OCI-LY1 (cell line): ENCODE results near the gene CLEC1B.

Source experiments
- H2AFZ ChIP-seq: fragments of 200-600 bp; sonication (generic), shearing (Covaris generic); 2 replicates; pipeline ENCODE4 v1.6.0; 2014; ENCODE audit warnings: antibody characterized with exemption, mild to moderate bottlenecking, low read length
- H3F3A ChIP-seq: fragments of 200-600 bp; sonication (generic), shearing (Covaris generic); 2 replicates; pipeline ENCODE4 v1.6.0; 2014; ENCODE audit warnings: mild to moderate bottlenecking, antibody characterized with exemption, low read length, moderate library complexity; ENCODE audit not compliant: insufficient read depth
- H3K27ac ChIP-seq: fragments of 200-600 bp; sonication (generic); 2 replicates; pipeline ENCODE4 v1.5.1; 2014; ENCODE audit warnings: low read length, mixed run types, mild to moderate bottlenecking, low read depth; ENCODE audit not compliant: poor library complexity, severe bottlenecking
- H3K27me3 ChIP-seq: fragments of 200-600 bp; sonication (generic); 2 replicates; pipeline ENCODE4 v1.6.0; 2014; ENCODE audit warnings: antibody characterized with exemption, mild to moderate bottlenecking, low read length, moderate library complexity; ENCODE audit not compliant: insufficient read depth
- H3K36me3 ChIP-seq: fragments of 200-600 bp; sonication (generic); 2 replicates; pipeline ENCODE4 v1.6.1; 2014; ENCODE audit warnings: mild to moderate bottlenecking, antibody characterized with exemption, low read length, moderate library complexity, mixed read lengths; ENCODE audit not compliant: insufficient read depth
- H3K4me1 ChIP-seq: fragments of 200-600 bp; sonication (generic); 2 replicates; pipeline ENCODE4 v1.5.1; 2014; ENCODE audit warnings: mild to moderate bottlenecking, low read length, moderate library complexity; ENCODE audit not compliant: insufficient read depth, severe bottlenecking
- H3K4me2 ChIP-seq: fragments of 200-600 bp; sonication (generic), shearing (Covaris generic); 2 replicates; pipeline ENCODE4 v1.6.1; 2014; ENCODE audit warnings: low read length
- H3K4me3 ChIP-seq: fragments of 200-600 bp; sonication (generic); 2 replicates; pipeline ENCODE4 v1.5.1; 2014; ENCODE audit warnings: low read length, low read depth, mild to moderate bottlenecking, mixed read lengths; ENCODE audit not compliant: poor library complexity, severe bottlenecking
- H3K79me2 ChIP-seq: fragments of 200-600 bp; shearing (Covaris generic); 2 replicates; pipeline ENCODE4 v1.6.1; 2016; ENCODE audit warnings: mixed run types, low read length, mixed read lengths; ENCODE audit not compliant: insufficient read depth
- H3K9ac ChIP-seq: fragments of 200-600 bp; sonication (generic), shearing (Covaris generic); 2 replicates; pipeline ENCODE4 v1.6.1; 2014; ENCODE audit warnings: mild to moderate bottlenecking, low read length, mixed read lengths
- H3K9me2 ChIP-seq: fragments of 200-600 bp; sonication (generic), shearing (Covaris generic); 2 replicates; pipeline ENCODE4 v1.6.1; 2014; ENCODE audit warnings: low read depth, mild to moderate bottlenecking, low read length, mixed read lengths
- H3K9me3 ChIP-seq: fragments of 200-600 bp; shearing (Covaris generic); 2 replicates; pipeline ENCODE4 v1.6.1; 2014; ENCODE audit warnings: low read length, mixed read lengths
- H4K20me1 ChIP-seq: fragments of 200-600 bp; sonication (generic), shearing (Covaris generic); 2 replicates; pipeline ENCODE4 v1.6.0; 2016; ENCODE audit warnings: mild to moderate bottlenecking, low read length; ENCODE audit not compliant: insufficient read depth
- CTCF ChIP-seq: fragments of 200-600 bp; sonication (generic), shearing (Covaris generic); IDR thresholded peaks from 2 replicates; pipeline ENCODE4 v1.5.1; 2017; ENCODE audit warnings: mild to moderate bottlenecking, antibody characterized with exemption, low read length, moderate library complexity, mixed read lengths
- EZH2 ChIP-seq: fragments of 200-600 bp; sonication (generic), shearing (Covaris generic); IDR thresholded peaks from 2 replicates; pipeline ENCODE4 v1.8.0; 2017; ENCODE audit warnings: borderline replicate concordance, mixed run types, mild to moderate bottlenecking, antibody characterized with exemption, low read length, moderate library complexity, mixed read lengths

CLEC1B gene

GRCh38 chr12:10001171-10001776, 2.4 kb upstream of the CLEC1B start:
- no peaks in the 10 kb centered on the region for H3K4me1 ChIP-seq
- H3K27ac ChIP-seq, result no peak overlapping the region
- H3K4me2 ChIP-seq, result no peak overlapping the region
- no peaks in the 10 kb centered on the region for H3K27me3 ChIP-seq
- H3K9ac ChIP-seq, result no peak overlapping the region
- H3K9me2 ChIP-seq, result no peaks in the 10 kb centered on the region
- H3K79me2 ChIP-seq, result no peaks in the 10 kb centered on the region
- H2AFZ ChIP-seq, result no peak overlapping the region
- no peak overlapping the region for H3K4me3 ChIP-seq
- H3K9me3 ChIP-seq, result no peaks in the 10 kb centered on the region
- TF ChIP-seq CTCF, result no peak
- TF ChIP-seq EZH2, result no peak
- H3F3A ChIP-seq, result no peaks in the 10 kb centered on the region
- no peaks in the 10 kb centered on the region for H4K20me1 ChIP-seq
- H3K36me3 ChIP-seq, result no peaks in the 10 kb centered on the region

GRCh38 chr12:9992296-9992695, 6.6 kb downstream of the CLEC1B start:
- no peaks in the 10 kb centered on the region for H4K20me1 ChIP-seq
- H3K4me1 ChIP-seq, result no peaks in the 10 kb centered on the region
- H3K27ac ChIP-seq, result no peak overlapping the region
- H3F3A ChIP-seq, result no peaks in the 10 kb centered on the region
- H2AFZ ChIP-seq, result no peak overlapping the region
- H3K4me2 ChIP-seq, result no peak overlapping the region
- H3K79me2 ChIP-seq, result no peaks in the 10 kb centered on the region
- no peak overlapping the region for H3K4me3 ChIP-seq
- H3K27me3 ChIP-seq, result peaks cover 3% of the 10 kb centered on the region; the same call in 1 of the 2 replicates
- H3K9me2 ChIP-seq, result no peaks in the 10 kb centered on the region
- TF ChIP-seq CTCF, result no peak
- no peak for TF ChIP-seq EZH2
- no peaks in the 10 kb centered on the region for H3K9me3 ChIP-seq
- H3K36me3 ChIP-seq, result no peaks in the 10 kb centered on the region
- no peak overlapping the region for H3K9ac ChIP-seq

GRCh38 chr12:9991876-9992275, 7.0 kb downstream of the CLEC1B start:
- TF ChIP-seq CTCF (no peak), EZH2 (no peak)
- Histone ChIP-seq H2AFZ (no peak overlapping the region), H3K9ac (no peak overlapping the region), H4K20me1 (no peaks in the 10 kb centered on the region), H3K27me3 (peaks cover 3% of the 10 kb centered on the region; the same call in 1 of the 2 replicates), H3K79me2 (no peaks in the 10 kb centered on the region), H3K9me2 (no peaks in the 10 kb centered on the region), H3F3A (no peaks in the 10 kb centered on the region), H3K4me1 (no peaks in the 10 kb centered on the region), H3K9me3 (no peaks in the 10 kb centered on the region), H3K4me2 (no peak overlapping the region), H3K27ac (no peak overlapping the region), H3K4me3 (no peak overlapping the region), H3K36me3 (no peaks in the 10 kb centered on the region)
